HFFc6 (cell line): Measurements from ENCODE around the gene BACE2. TPM values are rescaled to one million over a fixed set of nuclear protein-coding genes. Genes with fewer than 3 reads are reported as not detected.

Experiments
- DNase-seq: peaks from one replicate; pipeline ENCODE4 v3.0.0-alpha.2; 2018
- H3K27ac Mint-ChIP-seq: 2 replicates; pipeline ENCODE4 v1.8.0; 2020; ENCODE audit warnings: mild to moderate bottlenecking, mixed read lengths
- H3K27me3 Mint-ChIP-seq: 2 replicates; pipeline ENCODE4 v1.8.0; 2021; ENCODE audit warnings: mild to moderate bottlenecking, moderate library complexity, mixed read lengths; ENCODE audit not compliant: insufficient read depth
- H3K36me3 Mint-ChIP-seq: 2 replicates; pipeline ENCODE4 v1.8.0; 2021; ENCODE audit warnings: low read depth, mixed read lengths
- H3K4me1 Mint-ChIP-seq: 2 replicates; pipeline ENCODE4 v1.8.0; 2020; ENCODE audit warnings: low read depth, mixed read lengths
- H3K4me3 Mint-ChIP-seq: 2 replicates; pipeline ENCODE4 v1.8.0; 2020; ENCODE audit warnings: mild to moderate bottlenecking, moderate library complexity, mixed read lengths
- H3K9me3 Mint-ChIP-seq: 2 replicates; pipeline ENCODE4 v1.8.0; 2020; ENCODE audit warnings: mild to moderate bottlenecking, mixed read lengths
- CTCF ChIP-seq: fragments of 200-600 bp; sonication (generic); IDR thresholded peaks from 2 replicates; pipeline ENCODE4 v1.5.0; 2021; ENCODE audit warnings: antibody characterized with exemption, mild to moderate bottlenecking
- total RNA-seq, 6 experiments: library from RNA; stranded (reverse); fragmentation: NEBNext Ultra II Directional; extraction: Animal tissue kit (Norgen Biotek cat#: 25700); gene quantifications; 2 replicates in 1 of 6; 3 replicates in 5 of 6; pipeline ENCODE4 v1.2.3, GENCODE V29; 2021

The BACE2 gene
- total RNA-seq, 6 experiments from 2014 or later, result 2.8 to 13.2 (median 3.8) TPM

- Mint-ChIP-seq H3K4me3 (no peak overlapping the region), H3K36me3 (no peaks in the 10 kb centered on the region), H3K27ac (no peak overlapping the region), H3K9me3 (no peaks in the 10 kb centered on the region; the same call in 1 of the 2 replicates), H3K27me3 (peaks cover 18% of the 10 kb centered on the region), H3K4me1 (peaks cover 9% of the 10 kb centered on the region)
- TF ChIP-seq CTCF, result peak; percentile 69
- DNase-seq, result peak; percentile 3
Observed at GRCh38 chr21:41170442-41170841, 2.5 kb downstream of the BACE2 start.

- DNase-seq, result no peak
- TF ChIP-seq CTCF, result no peak
- H3K9me3 Mint-ChIP-seq, result no peaks in the 10 kb centered on the region; the same call in 1 of the 2 replicates
- no peak overlapping the region for H3K4me3 Mint-ChIP-seq
- H3K4me1 Mint-ChIP-seq, result peaks cover 7% of the 10 kb centered on the region; the same call in 1 of the 2 replicates
- H3K27ac Mint-ChIP-seq, result no peak overlapping the region
- H3K36me3 Mint-ChIP-seq, result no peaks in the 10 kb centered on the region
- peaks cover 17% of the 10 kb centered on the region for H3K27me3 Mint-ChIP-seq
Observed at GRCh38 chr21:41170859-41171609, 3.1 kb downstream of the BACE2 start.

- Mint-ChIP-seq H3K9me3 (peaks cover 12% of the 10 kb centered on the region; the same call in 1 of the 2 replicates), H3K4me1 (no peaks in the 10 kb centered on the region), H3K36me3 (no peaks in the 10 kb centered on the region), H3K27me3 (peaks cover 7% of the 10 kb centered on the region), H3K27ac (no peak overlapping the region), H3K4me3 (no peak overlapping the region)
- TF ChIP-seq CTCF, result no peak
- DNase-seq, result no peak
Observed at GRCh38 chr21:41175080-41175479, 7.1 kb downstream of the BACE2 start.

- H3K36me3 Mint-ChIP-seq, result no peaks in the 10 kb centered on the region
- H3K27me3 Mint-ChIP-seq, result peaks cover 2% of the 10 kb centered on the region
- no peak for TF ChIP-seq CTCF
- peaks cover 12% of the 10 kb centered on the region; the same call in 1 of the 2 replicates for H3K9me3 Mint-ChIP-seq
- no peaks in the 10 kb centered on the region for H3K4me1 Mint-ChIP-seq
- H3K27ac Mint-ChIP-seq, result no peak overlapping the region
- DNase-seq, result no peak
- H3K4me3 Mint-ChIP-seq, result no peak overlapping the region
Observed at GRCh38 chr21:41176846-41177245, 8.9 kb downstream of the BACE2 start.

- no peak for DNase-seq
- no peaks in the 10 kb centered on the region for H3K36me3 Mint-ChIP-seq
- no peak overlapping the region for H3K4me3 Mint-ChIP-seq
- H3K9me3 Mint-ChIP-seq, result peaks cover 16% of the 10 kb centered on the region
- TF ChIP-seq CTCF, result no peak
- H3K4me1 Mint-ChIP-seq, result no peaks in the 10 kb centered on the region
- H3K27me3 Mint-ChIP-seq, result peaks cover 2% of the 10 kb centered on the region
- no peak overlapping the region for H3K27ac Mint-ChIP-seq
Observed at GRCh38 chr21:41180752-41181151, 12.8 kb downstream of the BACE2 start.
